GM19463 (cell line): ENCODE measurements around the gene SLC39A13.

Experiments used
- ATAC-seq: cut with Tn5 transposase; IDR thresholded peaks from one replicate; pipeline ENCODE4 v1.9.1; 2021; ENCODE audit warnings: mild to moderate bottlenecking, moderate library complexity; ENCODE audit not compliant: unreplicated experiment

The SLC39A13 gene

DNA sequence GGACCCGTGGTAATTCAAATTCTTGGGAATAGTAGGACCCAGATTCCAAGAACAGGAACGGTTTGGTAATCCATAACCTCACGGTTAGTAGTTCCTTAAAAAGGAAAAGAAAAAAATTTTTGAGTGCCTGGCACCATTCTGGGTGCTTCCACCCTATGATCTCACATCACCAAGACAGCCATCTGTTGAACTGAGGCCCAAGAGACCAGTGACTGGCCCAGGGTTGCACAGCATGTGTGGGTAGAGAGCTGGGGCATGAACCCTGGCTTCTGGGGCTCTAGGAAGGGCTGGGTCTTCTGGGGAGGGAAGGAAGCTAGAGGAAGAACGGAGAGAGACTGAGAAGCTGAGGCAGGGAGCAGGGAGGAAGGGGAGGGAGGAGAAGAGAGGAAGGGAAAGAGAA lies 25.3 kb upstream of the SLC39A13 start:
- no peak for ATAC-seq

DNA sequence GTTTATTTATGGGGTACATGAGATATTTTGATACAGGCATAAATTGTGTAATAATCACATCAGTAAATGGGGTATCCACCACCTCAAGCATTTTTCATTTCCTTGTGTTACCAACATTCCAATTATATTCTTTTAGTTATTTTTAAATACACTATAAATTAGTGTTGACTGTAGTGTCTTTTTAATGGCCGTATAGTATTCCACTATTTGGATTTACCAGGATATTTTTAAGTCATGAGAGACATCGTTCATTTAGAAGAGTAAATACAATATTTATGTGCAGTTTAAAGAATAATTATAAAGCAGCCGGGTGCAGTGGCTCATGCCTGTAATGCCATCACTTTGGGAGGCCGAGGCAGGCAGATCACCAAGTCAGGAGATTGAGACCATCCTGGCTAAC lies 23.9 kb upstream of the SLC39A13 start:
- no peak for ATAC-seq

DNA sequence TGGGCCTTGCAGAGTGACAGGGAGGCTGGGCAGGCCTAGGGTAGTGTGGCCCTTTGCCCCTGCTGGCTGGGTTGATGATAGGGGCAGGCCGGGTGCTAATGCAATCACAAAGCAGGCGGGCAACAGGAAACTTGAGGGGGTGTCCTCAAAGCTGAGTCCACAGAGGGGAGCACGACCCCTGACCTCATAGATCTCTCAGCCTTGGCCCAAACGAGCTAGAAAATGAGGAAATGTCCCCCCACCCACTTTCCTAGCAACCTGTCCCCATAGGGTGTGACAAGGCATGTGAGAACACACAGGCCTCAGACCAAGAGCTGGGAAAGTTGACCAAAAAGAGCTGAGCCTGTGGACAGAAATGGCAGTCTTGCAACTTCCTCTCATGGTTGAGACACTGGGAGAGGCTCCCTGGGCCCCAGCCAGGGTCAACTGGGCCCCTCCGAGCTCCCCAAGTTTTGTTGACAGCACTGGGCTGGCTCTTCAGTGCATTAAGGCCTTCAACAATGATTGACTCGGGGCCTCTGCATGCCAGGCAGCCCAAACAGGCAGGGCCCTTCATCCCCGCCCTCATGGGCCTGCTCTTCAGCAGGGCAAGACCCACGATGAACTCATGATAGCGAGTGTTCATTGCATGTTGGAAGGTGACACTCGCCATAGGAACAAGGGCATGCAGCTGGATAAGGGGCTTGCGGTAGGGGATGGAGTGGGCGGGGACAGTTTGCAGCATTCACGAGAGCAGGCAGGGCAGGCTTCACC lies 20.3 kb upstream of the SLC39A13 start:
- no peak for ATAC-seq

DNA sequence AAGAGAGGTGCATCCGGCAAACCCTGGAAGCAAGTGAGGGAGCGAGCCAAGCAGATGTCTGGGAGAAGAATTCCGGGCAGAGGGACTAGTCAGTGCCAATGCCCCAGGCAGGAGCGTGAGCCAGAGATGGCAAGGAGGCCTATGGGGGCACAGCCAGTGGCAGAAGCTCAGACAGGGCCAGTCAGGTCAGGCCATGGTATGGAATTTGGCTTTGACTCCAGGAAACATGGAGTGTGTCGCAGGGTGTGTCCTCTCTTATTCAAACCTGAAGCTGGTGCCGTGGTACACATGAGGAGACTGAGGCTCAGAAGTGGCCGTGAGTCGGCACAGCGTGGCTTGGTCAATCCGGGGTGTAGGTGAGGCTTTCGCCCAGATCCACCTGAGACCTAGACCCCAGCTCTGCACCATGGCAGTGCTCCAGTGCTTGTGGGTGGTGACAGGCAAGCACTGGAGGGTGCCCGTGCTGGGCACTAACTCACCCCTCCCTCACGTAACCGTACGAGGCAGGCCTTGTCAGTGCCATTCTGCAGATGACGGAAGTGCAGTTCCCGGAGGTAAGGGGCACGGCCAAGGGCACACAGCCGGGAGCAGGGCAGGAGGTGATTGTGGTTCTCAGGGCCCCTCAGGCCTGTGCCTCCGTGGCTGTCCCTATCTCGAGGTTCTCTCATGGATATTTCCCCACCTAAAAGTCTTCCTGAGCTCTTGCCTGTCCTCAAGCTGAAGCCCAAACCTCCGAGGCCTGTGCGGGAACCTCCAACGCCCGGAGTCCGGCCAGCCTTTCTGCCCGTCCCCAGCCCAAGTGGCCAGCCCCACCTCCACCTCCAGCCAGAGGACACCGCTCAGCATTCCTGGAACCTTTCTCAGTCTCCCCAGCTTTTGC lies 19.5 kb upstream of the SLC39A13 start:
- no peak for ATAC-seq

DNA sequence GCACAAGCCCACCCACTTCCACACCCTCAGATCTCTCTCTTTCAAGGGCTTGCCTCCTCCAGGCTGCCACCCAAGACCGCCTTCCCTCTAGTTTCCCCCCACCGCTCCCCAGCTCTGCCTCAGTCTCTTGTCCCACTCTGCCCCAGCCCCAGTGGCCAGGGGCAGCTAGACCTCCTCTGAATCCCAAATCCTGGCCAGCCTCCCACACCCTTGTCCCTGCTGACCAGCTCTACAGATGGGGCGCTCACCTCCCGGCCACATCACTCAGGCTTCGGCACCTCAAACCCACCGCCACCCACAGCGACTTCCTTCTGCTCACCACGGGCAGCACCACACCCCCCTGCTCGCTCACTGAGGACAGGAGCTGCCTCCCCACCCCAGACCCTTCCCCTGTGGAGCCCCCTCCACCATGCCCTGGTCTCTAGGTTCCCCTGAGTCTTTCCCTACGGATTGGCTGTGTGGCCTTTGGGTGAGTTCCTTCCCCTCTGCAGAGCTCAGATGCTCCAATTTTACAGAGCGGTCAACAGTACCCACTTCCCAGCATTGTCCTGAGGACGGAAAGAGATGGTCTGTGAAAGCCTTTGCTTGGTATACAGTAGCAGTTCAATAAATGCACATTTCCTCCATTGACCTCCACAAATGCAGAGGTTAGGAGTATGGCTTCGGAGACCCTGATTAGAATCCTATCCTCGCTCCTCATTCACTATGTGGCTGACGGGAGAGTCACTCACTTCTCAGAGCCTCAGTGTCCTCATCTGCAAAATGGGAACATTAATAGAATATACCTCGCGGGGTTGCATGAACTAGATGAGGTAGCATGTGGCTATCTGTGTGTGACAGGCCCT lies 18.6 kb upstream of the SLC39A13 start:
- ATAC-seq = no peak

DNA sequence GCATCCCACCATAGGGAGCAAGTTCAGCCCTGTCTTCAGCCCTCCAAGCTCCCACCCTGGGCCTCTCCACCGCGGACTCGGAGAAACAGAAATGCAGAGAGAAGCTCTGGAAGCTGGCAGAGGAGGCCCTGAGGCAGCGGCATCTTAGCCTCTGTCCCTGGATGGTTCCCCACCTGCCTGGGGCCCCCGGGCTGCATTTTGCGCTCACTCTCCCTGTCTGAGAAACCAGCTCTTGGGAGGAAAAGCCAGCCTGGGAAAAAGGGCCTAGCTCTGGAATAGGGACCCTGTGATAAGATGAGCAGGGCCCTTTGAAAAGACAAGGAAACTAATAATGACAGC lies 18.0 kb upstream of the SLC39A13 start:
- no peak for ATAC-seq

DNA sequence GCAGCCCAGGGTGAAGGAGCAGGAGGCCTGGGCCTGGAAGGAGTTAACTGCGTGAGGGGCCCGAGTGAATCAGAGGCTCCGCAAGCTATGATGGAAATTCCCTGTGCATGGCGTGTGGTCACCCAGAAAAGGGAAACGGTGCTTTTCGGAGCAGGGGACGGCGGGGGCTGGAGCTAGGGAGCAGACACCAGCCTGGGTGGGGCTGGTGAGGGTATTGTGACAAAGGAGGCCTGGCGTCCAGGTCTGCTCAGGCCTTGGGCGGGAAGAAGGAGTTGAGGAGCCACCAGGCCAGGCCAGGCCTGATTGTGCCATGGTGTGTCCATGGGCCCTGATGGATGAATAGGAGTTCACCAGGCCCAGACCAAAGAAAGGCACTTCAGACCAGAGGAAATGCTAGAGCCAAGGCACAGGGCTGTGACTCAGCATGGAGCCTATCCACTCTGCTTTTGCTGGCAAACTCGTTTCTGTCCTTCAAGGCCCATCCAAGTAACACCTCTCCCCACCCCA lies 17.3 kb upstream of the SLC39A13 start:
- no peak for ATAC-seq

DNA sequence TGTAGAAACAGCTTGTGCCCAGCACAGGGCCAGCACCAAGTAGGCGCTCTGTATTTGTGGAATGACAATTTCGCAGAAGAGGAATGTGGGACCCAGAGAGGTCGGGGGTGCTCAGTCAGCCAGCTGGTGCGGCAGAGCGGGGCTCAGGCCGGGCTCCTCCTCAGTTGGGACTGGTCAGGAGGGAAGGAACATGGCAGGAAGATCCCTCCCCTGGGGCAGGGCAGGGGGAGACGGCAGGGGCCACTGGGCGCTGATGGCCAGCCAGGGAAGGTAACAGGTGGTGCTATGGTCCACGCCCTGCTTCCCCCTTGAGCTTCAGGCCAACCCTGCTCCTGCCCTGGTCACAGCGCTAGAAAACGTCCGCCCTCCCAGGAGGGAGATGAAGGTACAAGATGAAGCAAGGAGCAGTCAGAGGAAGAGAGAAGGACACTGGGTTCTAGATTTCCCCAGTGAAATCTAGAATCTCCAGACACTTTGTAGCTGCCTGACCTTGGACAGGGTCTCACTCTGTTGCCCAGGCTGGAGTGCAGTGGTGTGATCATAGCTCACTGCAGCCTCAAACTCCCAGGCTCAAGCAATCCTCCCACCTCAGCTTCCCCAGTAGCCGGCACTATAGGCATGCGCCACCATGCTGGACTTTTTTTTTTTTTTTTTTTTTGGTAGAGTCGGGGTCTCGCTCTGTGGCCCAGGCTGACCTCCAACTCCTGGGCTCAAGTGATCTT lies 16.5 kb upstream of the SLC39A13 start:
- ATAC-seq = no peak

DNA sequence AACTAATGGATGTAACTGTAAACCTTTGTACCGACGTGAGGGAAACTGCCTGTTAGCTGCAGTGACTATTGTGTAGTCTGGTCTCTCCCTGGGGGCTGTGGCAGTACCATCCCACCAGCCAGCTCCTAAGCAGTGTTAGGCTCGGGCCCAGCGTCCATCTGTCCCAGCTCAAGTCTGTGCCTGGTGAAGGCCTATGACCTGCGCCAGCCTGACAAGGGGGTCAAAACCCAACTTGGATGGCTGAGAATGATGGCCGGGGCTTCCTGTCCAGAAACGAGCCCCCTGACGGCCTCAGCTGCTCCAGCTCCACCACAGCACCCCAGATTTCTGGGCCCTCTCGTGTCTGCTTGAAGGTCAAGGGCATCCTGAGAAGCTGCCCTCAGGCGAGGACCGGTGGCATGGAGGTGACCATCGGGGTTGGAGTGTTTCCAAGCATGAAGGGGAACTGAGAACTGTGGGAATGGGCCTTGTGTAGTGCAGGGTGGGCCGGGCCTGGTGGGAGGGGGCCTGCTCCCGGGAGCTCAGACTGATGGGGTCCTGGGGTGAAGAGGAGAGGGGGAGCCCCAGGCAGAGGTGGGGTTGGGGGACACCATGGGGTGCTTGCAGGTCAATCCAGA lies 15.7 kb upstream of the SLC39A13 start:
- ATAC-seq = no peak

DNA sequence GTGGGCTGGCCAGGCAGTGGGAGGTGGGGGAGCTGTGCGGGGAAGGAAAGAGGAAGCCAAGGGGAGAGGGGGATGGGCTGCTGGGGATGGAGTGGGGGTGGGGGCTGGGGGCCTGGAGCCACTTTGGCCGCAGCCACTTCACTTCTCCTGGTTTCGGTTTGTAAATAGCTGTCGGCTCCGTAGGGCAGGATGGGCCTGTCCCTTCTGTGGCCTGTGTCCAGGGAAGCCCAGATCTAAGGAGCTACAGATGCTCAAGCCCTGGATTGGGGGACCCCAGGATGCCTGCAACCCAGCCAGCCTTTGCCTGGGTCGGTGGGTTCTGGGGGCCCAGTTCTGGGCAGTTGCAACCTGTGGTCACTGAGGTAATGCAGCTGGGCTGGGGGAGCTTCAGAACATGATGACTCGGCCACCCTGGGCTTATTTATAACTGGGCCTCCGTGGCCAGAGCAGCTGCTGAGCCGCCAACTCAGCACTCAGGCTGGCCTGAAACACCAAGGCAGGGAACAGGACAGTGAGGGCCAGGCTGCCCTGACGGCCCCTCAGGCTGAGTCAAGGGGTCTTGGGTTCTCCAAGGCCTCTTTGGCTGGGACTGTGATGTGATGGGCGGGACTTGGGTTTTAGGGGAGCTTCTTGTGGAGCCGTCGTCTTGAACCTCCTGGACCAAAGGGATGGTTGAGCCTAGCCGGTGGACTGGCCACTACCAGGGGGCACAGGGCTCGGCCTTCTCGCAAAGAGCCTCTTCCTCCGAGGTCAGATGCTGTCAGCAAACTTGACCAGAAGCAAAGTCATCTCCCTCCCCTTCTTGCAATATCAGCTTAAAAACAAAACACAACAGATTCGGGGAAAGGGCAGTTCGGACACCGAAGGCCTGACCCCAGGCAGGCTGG lies 15.0 kb upstream of the SLC39A13 start:
- ATAC-seq = no peak

DNA sequence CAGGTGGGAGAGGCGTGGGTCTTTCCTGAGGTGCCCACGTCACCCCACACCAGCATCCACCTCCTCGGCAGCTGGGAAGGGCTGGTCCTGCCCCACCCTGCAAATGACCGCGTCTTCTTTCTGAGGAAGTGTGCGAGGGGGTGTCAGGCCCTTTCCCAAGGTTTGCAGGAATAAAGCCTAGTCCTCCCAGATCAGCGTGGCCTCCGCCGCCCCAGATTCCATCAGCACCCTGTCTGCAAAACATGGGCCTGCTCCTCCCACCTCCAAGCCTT lies 14.4 kb upstream of the SLC39A13 start:
- no peak for ATAC-seq

DNA sequence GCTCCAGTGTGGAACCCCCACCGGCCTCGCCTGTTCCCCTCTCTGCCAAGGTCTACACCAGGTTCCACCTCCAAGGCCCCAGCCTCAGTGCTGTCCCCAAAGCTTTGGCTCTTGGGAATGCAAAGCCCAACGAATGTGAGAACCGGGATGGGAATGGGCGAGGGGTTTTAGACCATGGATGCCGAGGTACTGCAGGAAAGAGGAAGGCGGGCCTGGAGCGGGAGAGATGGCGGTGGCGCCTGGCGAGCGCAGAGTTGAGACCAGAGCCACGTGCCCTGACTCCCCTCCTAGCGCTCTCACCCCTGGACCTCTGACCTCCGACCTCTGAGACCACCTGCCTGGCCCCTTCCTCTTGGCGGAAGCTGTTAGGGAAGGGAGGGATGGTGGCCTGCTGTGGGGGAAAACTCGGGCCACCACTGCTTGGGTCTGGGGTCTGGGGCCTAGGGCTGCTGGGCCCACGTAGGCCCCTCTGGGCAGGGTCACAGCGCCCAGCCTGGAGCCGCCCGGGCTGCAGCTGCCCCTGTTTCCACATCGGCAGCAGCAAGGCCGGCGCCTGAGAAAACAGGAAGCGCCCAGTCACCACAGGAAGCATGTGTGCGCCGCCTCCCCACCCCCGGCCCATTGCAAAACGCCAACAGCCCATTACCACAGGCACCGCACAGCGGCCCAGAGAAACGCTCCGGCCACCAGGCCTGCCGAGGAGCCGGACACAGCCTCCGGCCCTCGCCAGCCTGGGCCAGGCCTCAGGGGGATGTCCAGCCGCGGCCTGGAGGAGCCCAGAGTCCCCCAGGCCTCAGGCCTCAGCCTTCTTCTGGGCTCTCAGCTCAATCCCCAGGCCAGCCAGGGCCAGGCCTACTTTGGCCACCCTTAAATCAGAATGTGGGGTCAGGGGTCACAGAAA lies 13.8 kb upstream of the SLC39A13 start:
- ATAC-seq = peak; percentile 84

DNA sequence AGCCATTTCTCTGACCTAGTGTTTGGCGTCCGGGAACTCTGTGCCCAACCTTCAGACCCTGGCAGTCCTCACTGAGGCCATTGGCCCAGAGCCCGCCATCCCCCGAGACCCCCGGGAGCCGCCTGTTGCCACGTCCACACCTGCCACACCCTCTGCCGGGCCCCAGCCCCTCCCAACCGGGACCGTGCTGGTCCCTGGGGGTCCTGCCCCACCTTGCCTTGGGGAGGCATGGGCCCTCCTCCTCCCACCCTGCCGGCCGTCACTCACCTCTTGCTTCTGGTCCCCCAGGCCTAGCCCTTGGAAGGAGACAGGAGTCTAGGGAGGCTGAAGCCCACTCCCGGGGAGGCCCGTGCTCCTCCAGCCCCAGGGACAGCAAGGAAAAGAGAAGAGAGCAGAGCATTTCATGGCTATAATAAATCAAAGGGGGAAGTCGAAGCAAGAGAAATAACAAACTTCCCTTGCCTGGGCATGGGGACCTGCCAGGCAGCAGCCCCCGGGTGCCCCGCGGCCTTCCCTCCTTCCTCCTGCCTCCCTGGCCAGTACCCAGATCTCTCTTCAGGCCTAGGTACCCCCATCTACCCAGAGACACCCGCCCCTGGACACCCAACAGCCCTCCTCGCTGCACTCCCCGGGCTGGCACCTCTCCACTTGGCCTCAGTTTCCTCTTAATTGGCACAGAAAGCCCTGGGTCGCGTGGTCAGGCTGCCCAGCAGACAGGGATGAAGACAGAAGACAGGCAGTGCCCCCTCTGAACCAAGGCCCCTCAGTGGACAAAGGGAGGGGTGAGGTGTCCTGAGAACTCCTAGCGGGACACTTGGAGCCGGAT lies 13.0 kb upstream of the SLC39A13 start:
- ATAC-seq = no peak

DNA sequence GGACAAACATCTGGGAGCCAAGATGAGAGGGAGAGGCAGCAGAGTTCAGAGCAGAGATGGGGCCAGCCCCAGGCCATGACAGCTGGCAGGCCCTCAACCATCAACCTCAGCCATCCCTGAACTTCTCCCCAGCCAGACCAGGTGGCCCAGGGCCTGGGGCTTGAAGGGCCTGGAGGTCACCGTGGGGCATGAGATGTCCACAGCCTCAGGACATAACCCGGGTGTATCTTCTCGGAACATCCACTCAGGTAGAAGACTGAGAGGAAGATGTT lies 12.4 kb upstream of the SLC39A13 start:
- no peak for ATAC-seq

DNA sequence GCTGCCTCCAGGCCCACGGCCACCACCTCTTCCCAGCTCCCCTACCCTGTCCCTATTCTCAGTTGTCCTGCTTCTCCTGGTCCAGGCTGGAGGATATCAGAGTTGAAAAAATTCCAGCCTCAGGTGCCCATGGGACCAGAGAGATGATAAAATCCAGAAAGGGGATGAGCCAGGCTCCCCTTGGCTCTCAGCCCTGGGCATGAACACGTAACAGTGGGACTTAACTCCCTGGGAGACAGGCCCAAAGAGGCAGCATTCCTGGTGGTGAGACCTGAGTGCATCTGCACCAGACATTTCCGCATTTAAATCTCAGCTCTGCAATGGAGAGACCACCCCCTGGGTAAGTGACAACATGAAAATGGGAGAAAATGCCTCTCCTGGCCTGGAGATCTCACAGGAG lies 10.4 kb upstream of the SLC39A13 start:
- no peak for ATAC-seq

DNA sequence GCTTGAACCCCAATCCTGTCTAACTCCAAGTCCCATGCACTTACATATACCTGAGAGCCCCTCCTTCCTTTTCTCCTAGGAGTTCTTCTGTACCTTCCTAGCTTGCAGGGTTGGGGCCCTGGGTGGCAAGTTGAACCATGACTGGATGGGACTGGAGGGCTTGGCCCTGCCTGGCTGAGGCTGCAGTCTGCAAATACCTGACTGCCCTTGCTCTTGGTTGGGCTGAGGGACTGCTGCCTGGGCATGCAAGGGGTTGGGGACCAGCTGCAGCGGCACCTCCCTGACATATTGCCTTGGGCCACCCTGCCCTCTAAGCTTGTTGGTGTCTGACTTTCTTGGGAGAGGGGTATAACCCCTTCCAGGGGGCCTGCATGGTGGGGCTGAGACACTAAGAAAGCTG lies 9.8 kb upstream of the SLC39A13 start:
- ATAC-seq = no peak

DNA sequence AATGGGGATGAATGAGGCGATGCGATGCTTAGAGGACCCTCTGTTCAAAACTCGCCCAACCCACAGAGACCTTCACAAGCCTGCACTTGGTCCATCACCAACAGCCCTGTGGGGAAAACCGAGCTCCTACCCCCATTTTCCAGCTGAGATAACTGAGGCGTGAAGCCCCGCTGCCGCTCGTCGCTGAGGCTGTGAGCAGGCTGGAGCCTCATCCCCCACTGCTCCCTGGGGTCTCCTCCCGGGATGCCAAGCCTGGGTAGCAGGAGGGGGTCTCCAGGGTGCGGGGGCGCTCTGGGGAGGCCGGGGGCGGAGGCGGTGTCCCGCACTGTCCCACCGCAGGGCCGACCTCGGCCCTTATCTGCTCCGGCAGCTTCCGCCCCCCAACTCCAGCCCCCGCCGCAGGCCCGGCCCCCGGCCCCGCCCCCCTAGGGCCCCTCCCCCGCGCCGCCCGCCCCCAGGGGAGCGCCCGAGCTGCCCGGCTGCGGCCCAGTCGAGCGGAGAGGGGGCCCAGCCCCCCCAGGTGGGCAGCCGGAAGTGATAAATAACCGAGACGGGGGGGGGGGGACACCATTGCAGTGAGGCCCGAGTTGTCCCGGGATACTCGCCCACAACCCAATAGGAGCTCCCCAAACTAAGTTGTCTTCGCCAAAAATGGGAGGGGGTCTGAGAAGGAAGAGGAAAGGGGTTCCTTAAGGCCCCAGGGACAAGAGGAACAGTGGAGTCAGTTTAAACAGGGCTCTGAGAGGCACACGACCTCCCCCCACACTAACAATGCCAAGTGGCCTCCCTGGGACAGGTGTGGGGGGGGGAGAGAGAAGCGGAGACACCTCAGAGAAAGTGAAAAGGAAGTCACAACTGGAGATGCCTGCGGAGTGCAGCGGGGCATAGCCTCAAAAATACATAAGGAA lies 8.3 kb upstream of the SLC39A13 start:
- peak; percentile 60 for ATAC-seq
